Activated CD4-positive, alpha-beta memory T cell treated with anti-CD3 and anti-CD28 coated beads, Interleukin-2, amount 10 ng/mL, durations not matched to agents 7 days and 5 days (primary cell): ENCODE measurements around the gene SPACA4. TPM values are rescaled to one million over a fixed set of nuclear protein-coding genes. Genes with fewer than 3 reads are reported as not detected.
A peak's percentile ranks its signal among the peaks of the same experiment; 100 is the strongest.

ENCODE experiments used
- CTCF ChIA-PET: fragments of 350-600 bp; sonication (Branson Sonifier 250); formaldehyde crosslinking; loops from one replicate; lab custom pipeline; 2021; ENCODE audit warnings: antibody characterized with exemption, inconsistent platforms; lab: Charles Lee
- POLR2A ChIA-PET: fragments of 350-600 bp; sonication (Branson Sonifier 250); formaldehyde crosslinking; loops from one replicate; lab custom pipeline; 2021; ENCODE audit warnings: antibody characterized with exemption; lab: Charles Lee
- DNase-seq: peaks from one replicate; pipeline ENCODE4 v3.0.0-alpha.2; 2020
- H3K27ac Mint-ChIP-seq: one replicate; pipeline ENCODE4 v1.8.0; 2021; ENCODE audit warnings: mild to moderate bottlenecking, mixed read lengths
- H3K27me3 Mint-ChIP-seq: one replicate; pipeline ENCODE4 v1.8.0; 2021; ENCODE audit warnings: mixed read lengths
- H3K36me3 Mint-ChIP-seq: one replicate; pipeline ENCODE4 v1.8.0; 2021; ENCODE audit warnings: low read depth, mixed read lengths
- H3K4me1 Mint-ChIP-seq: one replicate; pipeline ENCODE4 v1.8.0; 2021; ENCODE audit warnings: mixed read lengths
- H3K4me3 Mint-ChIP-seq: one replicate; pipeline ENCODE4 v1.8.0; 2021; ENCODE audit warnings: mild to moderate bottlenecking, mixed read lengths
- H3K9me3 Mint-ChIP-seq: one replicate; pipeline ENCODE4 v1.8.0; 2021; ENCODE audit warnings: mixed read lengths
- total RNA-seq, 2 experiments: library from RNA; stranded (reverse); gene quantifications; one replicate each; pipeline ENCODE4 v1.2.3, GENCODE V29; 2021

SPACA4 gene
- total RNA-seq, 2 experiments from 2014 or later, result not detected

DNA sequence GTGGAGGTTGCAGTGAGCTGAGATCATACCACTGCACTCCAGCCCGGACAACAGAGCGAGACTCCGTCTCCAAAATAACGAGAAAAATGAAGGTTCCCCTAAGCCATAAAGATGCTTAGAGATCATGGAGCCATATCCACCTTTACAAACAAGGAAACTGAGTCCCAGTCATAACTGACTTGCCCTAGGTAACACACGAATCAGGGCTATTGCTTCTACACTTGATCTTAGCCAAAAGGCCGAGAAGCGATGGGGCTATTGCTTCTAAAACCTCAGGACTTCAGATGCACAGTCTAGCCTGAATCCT lies 27.4 kb downstream of the SPACA4 start:
- H3K9me3 Mint-ChIP-seq, result no peaks in the 10 kb centered on the region
- H3K36me3 Mint-ChIP-seq, result peaks cover 4% of the 10 kb centered on the region
- peak overlapping the region; percentile 84 for H3K27ac Mint-ChIP-seq
- no peaks in the 10 kb centered on the region for H3K27me3 Mint-ChIP-seq
- H3K4me3 Mint-ChIP-seq, result peak overlapping the region; percentile 70
- DNase-seq, result no peak
- ChIA-PET CTCF (interaction anchor here (0.7 to 2.0 kb wide), 4 partner anchors 10 to 15 kb away, joined by 3 to 11 read pairs (median 6); partner anchors contain the start of genes CA11, RPL18 and SPHK2), POLR2A (interaction anchor here (0.6 to 4.7 kb wide), 5 partner anchors 9 to 16 kb away, joined by 3 to 47 read pairs (median 4); partner anchors contain the start of genes CA11, RPL18 and SPHK2)
- H3K4me1 Mint-ChIP-seq, result peaks cover 49% of the 10 kb centered on the region

DNA sequence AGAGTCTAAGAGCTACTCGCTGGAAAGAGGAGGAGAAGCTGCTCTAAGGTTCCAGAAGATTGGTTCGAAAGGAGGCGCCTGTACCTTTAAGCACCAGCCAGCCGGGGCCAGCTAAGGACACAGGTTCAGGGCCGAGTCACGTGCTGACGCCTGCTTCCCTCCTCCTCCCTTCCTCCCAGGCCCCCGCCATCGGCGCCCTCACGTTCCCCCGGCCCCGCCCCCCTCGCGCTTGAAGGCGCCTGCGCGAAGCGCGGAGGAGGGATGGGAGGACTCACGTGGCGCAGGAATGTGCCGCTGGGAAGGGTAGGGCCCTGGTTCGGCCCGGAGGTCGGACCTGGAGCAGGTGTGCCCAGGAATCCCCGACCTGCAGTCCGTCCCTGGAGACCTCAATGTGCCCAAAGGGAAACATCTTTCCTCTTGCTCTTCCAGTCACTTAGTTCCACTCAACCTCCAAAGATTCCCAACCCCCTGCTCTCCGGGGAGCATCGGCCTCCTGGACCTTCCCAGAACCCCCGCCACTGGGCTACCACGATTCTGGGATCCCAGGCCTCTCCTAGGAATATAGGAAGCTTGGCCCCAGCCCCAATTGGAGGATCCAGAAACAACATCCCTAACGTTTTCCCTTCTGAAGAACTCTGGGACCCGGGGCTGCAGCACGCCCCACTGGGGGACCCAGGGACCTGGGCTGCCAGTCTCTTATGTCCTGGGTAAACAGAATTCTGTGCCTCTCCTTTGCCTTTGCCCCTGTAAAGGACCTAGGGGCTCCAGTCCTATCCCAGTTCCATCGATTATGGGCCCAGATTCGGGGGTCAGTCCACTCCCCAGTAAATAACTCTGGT lies 28.1 kb downstream of the SPACA4 start:
- Mint-ChIP-seq H3K27ac (peak overlapping the region; percentile 84), H3K9me3 (no peaks in the 10 kb centered on the region), H3K36me3 (peaks cover 4% of the 10 kb centered on the region), H3K4me1 (peaks cover 53% of the 10 kb centered on the region), H3K27me3 (no peaks in the 10 kb centered on the region), H3K4me3 (peak overlapping the region; percentile 70)
- DNase-seq, result peak; percentile 93
- POLR2A ChIA-PET, result interaction anchor here (0.6 to 4.7 kb wide), 5 partner anchors 9 to 17 kb away, joined by 3 to 47 read pairs (median 4); partner anchors contain the start of genes CA11, RPL18 and SPHK2
- CTCF ChIA-PET, result interaction anchor here (0.6 to 2.0 kb wide), 5 partner anchors 11 to 76 kb away, joined by 3 to 11 read pairs (median 3); partner anchors contain the start of genes CA11, RPL18 and SPHK2

DNA sequence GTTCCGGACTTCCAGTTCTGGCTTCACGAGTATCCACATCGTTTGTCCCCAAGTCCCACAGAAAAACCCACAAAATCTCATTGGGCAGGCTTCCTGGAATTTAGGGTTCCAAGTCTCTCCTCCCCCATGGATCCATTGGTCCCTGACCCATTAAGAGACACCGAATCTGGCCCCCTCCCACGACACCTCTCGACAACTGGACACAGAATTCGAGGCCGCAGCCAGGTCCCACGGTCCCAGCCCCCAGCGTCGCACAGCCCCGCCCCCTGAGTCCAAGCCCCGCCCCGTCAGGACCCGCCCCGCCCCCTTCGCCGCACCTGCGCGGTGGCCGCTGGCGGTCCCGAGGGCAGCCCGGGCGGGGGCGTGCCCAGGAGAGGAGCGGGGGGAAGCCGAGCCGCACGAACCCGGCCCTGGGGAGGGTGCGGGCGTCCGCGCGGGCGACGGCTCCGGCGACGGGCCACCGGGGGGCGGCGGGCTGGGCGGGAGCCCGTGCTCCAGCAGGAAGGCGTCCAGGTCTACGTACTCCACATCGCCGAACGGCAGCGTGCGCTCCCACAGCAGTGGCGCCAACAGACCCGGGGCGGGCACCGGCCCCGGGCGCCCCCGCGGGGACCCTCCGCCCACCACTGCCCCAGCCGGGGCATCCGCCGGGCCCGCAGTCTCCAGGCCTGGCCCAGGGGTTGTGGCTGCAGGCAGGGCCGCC lies 28.9 kb downstream of the SPACA4 start:
- H3K36me3 Mint-ChIP-seq, result peaks cover under 1% of the 10 kb centered on the region
- H3K27me3 Mint-ChIP-seq, result no peaks in the 10 kb centered on the region
- peaks cover 54% of the 10 kb centered on the region for H3K4me1 Mint-ChIP-seq
- H3K9me3 Mint-ChIP-seq, result no peaks in the 10 kb centered on the region
- peak overlapping the region; percentile 85 for H3K4me3 Mint-ChIP-seq
- peak; percentile 79 for DNase-seq
- H3K27ac Mint-ChIP-seq, result peak overlapping the region; percentile 84
- ChIA-PET CTCF (no interaction called here), POLR2A (interaction anchor here (3.1 to 4.7 kb wide), 2 partner anchors 12 to 17 kb away, joined by 15 to 47 read pairs; partner anchors contain the start of genes RPL18 and SPHK2)

DNA sequence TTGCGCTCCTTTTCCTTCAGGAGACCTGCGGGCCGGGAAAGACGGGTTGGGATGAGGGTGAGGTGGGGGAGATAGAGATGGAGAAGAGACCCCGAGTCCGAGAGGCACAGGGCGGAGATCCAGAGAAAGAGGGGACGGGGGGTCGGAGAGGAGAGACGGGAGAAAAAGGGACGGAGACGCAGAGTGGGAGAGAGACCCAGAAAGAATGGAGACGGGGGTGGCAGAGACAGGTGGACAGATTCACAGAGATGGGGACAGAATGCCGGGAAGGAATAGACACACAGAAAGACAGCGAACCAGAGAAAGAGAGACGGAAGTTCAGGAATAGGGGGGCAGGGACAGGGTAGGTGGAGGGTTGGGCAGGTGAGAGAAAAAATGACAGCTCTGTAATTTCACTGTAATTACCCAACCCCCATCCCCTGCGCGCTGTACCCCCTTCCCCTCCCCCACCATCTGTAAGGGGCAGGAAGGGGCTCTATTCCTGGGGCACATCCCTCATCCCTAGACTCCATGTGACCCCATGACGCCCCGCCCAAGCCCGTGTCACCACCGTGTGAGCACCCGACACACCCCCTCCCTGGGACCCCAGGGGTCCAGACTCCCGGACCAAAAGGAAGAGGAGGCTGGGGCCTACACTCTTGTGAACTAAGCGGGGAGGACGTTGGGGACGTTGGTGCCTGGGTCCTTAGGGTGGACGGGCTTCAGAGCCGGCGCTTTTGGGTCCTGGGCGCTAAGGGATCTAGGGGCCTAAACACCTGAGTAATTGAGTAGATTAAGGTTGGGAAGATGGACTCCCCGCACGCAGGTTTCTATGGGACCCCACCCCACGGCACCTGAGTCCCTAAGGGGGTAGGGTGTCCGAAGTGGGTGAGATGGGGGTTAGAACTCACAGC lies 29.7 kb downstream of the SPACA4 start:
- Mint-ChIP-seq H3K27me3 (no peaks in the 10 kb centered on the region), H3K36me3 (no peaks in the 10 kb centered on the region), H3K4me3 (peak overlapping the region; percentile 85), H3K9me3 (no peaks in the 10 kb centered on the region), H3K4me1 (peaks cover 48% of the 10 kb centered on the region), H3K27ac (peak overlapping the region; percentile 73)
- DNase-seq, result peak; percentile 40
- ChIA-PET CTCF (interaction anchor here (2.1 kb wide), 1 partner anchor 13 kb away, joined by 7 read pairs; no protein-coding TSS in a partner anchor), POLR2A (interaction anchor here (1.5 to 2.3 kb wide), 4 partner anchors 8 to 19 kb away, joined by 6 to 15 read pairs (median 12); partner anchors contain the start of genes CA11, RPL18 and SPHK2)

DNA sequence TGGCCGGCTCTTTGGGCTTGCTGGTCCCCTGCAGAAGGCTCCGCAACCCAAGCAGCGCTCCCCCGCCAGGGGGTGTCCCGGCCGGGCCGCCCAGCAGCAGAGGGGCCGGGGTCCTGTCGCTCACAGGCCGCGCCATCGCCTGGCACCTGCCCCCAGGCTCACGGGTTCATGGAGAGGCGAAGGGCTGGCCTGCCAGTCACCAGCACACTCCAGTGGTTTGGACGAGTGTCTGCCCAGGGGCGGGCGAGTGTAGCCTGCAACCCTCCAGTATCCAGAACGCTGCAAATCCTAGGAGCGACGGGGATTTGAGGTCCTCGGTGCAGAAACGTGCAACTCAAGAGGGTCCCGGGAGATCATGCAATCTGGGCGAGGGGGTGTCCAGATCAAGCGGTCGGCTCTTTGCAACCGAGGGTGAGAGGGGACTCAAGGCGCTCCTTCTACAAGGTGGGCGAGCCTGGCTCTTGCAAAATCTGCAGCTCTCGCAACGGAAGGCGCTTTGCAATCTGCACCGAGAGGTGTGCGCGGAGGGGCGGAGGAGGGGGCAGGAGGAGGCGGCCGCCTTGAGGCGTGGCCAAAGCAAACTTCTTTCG lies 30.4 kb downstream of the SPACA4 start, which contains the start of gene DBP:
TSS of gene DBP (minus strand) at position 521 of the 590 bp plus-strand sequence. CDS start at position 136, 385 bp downstream.
- H3K27me3 Mint-ChIP-seq, result no peaks in the 10 kb centered on the region
- ChIA-PET CTCF (interaction anchor here (2.1 kb wide), 1 partner anchor 13 kb away, joined by 7 read pairs; no protein-coding TSS in a partner anchor), POLR2A (interaction anchor here (1.5 to 2.3 kb wide), 4 partner anchors 9 to 20 kb away, joined by 6 to 15 read pairs (median 12); partner anchors contain the start of genes CA11, RPL18 and SPHK2)
- H3K9me3 Mint-ChIP-seq, result no peaks in the 10 kb centered on the region
- H3K4me3 Mint-ChIP-seq, result peak within 1 kb of the TSS; percentile 85
- DNase-seq, result no peak
- no peaks in the 10 kb centered on the region for H3K36me3 Mint-ChIP-seq
- H3K27ac Mint-ChIP-seq, result peak within 1 kb of the TSS; percentile 92
- peaks cover 48% of the 10 kb centered on the region for H3K4me1 Mint-ChIP-seq

DNA sequence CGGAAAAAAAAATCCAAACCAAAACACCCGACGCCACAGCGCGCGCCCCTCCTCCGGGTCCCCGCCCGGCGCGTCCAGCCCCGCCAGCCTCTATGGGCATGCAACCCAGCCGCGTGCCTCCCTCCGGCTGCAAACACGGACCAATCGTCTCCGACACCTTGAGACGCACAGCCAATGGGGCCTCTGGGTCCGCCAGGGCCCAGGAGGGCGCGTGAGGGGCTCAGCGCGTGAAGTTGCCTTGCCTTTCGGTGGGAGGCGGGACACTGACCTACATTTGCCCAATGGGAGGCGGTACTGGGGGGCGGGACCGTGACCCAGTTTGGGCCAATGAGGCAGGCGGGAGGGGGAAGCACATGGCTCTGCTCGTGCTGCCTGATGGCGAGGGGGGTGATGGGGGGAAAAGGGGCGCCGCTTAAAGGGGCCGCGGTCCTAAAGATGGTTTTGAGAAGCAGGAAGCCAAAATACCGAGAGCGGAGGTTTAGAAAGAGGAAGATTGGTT lies 31.0 kb downstream of the SPACA4 start:
- ChIA-PET CTCF (interaction anchor here (0.6 to 2.1 kb wide), 2 partner anchors 14 to 356 kb away, joined by 3 to 7 read pairs; partner anchors contain the start of gene RUVBL2), POLR2A (interaction anchor here (1.5 to 2.3 kb wide), 4 partner anchors 9 to 20 kb away, joined by 6 to 15 read pairs (median 12); partner anchors contain the start of genes CA11, RPL18 and SPHK2)
- Mint-ChIP-seq H3K9me3 (no peaks in the 10 kb centered on the region), H3K27ac (peak overlapping the region; percentile 92), H3K27me3 (no peaks in the 10 kb centered on the region), H3K4me1 (peaks cover 46% of the 10 kb centered on the region), H3K4me3 (peak overlapping the region; percentile 85), H3K36me3 (no peaks in the 10 kb centered on the region)
- DNase-seq, result peak; percentile 100

DNA sequence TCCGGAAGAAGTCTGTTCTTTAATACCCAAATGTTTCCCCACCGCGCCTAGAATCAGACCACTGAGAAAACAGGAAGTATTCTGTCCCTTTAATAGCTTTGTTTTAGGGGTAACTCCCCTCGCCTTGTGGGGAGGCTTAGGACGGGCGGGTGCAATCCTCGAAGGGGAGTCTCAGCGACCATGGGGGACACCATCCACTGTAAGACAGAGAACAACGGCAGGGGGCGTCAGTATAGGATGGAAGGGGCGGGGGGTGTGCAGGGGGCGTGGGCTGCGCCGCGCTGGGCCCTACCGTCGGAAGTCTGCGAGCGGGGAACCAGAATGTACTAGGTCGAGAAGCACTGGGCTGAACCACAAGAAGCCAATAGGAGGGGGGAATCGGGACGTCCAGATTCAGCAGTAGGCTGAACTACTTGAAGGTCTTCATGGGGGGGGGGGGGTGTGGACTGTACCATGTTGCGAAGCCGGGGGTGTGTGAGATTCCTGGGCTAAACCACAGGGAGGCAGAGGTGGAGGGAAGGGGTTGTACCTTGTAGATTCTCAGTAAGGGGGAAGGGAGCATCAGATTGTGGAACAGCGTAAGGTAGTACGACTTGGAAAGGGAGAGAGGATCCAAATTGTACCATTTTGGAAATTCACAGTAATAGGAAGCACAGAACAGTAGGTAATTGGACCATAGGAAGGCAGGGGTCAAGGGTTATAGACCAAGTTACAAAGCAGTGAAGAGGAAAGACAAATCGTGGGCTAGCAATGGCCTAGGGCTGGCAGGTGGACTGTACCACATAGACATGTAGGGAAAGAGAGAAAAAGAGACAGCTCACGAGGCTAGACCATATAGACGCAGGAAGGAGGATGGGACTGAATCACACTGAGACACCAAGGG lies 31.6 kb downstream of the SPACA4 start:
- ChIA-PET CTCF (interaction anchor here (0.6 to 2.1 kb wide), 2 partner anchors 15 to 355 kb away, joined by 3 to 7 read pairs; partner anchors contain the start of gene RUVBL2), POLR2A (interaction anchor here (0.5 to 2.3 kb wide), 5 partner anchors 8 to 173 kb away, joined by 3 to 15 read pairs (median 10); partner anchors contain the start of genes BCAT2, CA11, RPL18 and SPHK2)
- Mint-ChIP-seq H3K27me3 (no peaks in the 10 kb centered on the region), H3K27ac (peak overlapping the region; percentile 92), H3K4me3 (peak overlapping the region; percentile 85), H3K4me1 (peaks cover 44% of the 10 kb centered on the region), H3K9me3 (no peaks in the 10 kb centered on the region), H3K36me3 (no peaks in the 10 kb centered on the region)
- peak; percentile 88 for DNase-seq

DNA sequence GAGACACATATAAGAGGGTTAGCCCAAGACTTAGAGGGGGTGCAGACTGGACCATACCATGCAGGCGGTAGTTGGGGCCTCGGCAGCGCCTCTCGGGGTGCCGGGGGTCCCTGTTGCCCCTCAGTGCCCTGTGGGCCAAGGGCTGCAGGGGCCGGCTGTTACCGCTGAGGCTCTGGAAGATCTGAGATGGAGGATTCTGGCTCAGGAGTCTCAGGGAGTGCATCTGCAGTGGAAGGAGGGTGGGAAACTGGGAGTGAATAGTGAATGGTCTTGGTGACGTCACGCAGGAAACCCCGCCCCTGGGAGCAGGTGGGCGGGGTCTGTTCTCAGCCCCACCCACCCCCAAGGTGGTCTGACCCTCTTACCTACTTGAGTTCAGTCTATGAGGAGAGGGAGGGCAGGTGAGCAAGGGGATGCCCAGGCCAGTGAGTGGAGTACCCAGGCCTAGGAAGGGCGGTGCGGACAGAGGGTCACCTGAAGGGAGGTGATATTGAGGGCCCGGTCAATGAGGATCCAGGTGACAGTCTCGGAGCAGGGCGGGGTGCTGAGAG lies 32.4 kb downstream of the SPACA4 start:
- Mint-ChIP-seq H3K27me3 (no peaks in the 10 kb centered on the region), H3K27ac (peak overlapping the region; percentile 92), H3K4me3 (peak overlapping the region; percentile 85), H3K4me1 (peaks cover 38% of the 10 kb centered on the region), H3K36me3 (no peaks in the 10 kb centered on the region), H3K9me3 (no peaks in the 10 kb centered on the region)
- POLR2A ChIA-PET, result no interaction called here
- CTCF ChIA-PET, result no interaction called here
- DNase-seq, result no peak

DNA sequence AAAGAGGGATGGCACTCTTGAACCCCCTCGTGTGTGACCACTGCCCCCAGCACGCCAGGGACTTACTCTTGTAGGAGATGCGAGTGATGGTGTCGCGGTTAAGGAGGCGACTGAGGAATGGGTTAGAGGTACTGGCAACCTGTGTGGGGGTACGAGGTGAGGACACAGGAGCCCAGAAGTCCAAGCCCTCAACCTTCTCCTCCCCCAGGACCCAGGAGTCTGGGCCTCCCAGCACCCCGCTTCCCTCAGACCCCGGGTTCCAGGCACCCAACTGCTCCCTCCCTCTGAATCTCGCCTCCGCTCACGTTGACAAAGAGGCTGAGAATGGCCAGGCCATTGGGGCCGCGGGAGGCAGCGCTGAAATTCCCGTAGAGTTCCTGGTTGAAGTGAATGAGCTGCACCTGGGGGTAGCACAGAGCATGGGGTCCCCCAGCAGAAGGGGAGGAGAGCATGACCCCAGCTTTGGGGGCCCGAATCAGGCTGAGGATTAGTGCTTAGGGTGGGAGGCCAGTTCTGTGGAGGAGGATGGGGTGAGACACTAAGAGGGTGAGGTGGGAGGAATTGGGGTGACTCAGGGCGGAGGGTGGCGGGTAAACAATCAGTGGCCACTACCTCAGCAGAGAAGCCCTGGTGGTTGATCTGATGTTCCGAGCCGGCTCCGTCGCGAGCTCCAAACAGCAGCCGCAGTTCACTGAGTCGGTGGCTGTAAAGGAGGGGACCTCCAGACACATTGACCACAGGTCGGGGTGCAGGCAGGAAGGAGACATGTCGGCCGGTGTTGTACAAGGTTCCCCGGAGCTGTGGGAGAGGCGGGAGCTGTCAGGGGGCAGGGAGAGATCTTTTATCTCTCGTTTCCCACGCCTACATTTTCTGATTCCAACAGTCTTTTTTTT lies 33.2 kb downstream of the SPACA4 start:
- peak overlapping the region; percentile 45 for H3K4me3 Mint-ChIP-seq
- POLR2A ChIA-PET, result no interaction called here

More for the DNA sequence above, 33.2 kb downstream of the SPACA4 start:
- no peaks in the 10 kb centered on the region for H3K27me3 Mint-ChIP-seq
- no peaks in the 10 kb centered on the region for H3K9me3 Mint-ChIP-seq
- DNase-seq, result no peak
- H3K36me3 Mint-ChIP-seq, result no peaks in the 10 kb centered on the region
- CTCF ChIA-PET, result no interaction called here
- H3K4me1 Mint-ChIP-seq, result peaks cover 35% of the 10 kb centered on the region
- H3K27ac Mint-ChIP-seq, result peak overlapping the region; percentile 42
